Common myeloid progenitor, CD34-positive (primary cell): ENCODE measurements around the gene MAMSTR.
"Not testable (repeated sequence)": the region's sequence is repeated elsewhere in the genome, so short reads cannot be mapped to it uniquely, and the experiment has no call there.

Experiments
- CTCF ChIA-PET: fragments of 350-600 bp; sonication (Branson Sonifier 250); formaldehyde crosslinking; loops from one replicate; lab custom pipeline; 2021; ENCODE audit warnings: antibody characterized with exemption; lab: Charles Lee
- POLR2A ChIA-PET: fragments of 350-600 bp; sonication (Branson Sonifier 250); formaldehyde crosslinking; loops from one replicate; lab custom pipeline; 2021; ENCODE audit warnings: antibody characterized with exemption; lab: Charles Lee
- DNase-seq, 3 donors: peaks; one replicate each; pipeline versions ENCODE4 v3.0.0 to v3.0.0-alpha.2; 2013
- H3K27ac ChIP-seq, 2 experiments: 1 replicate in 1 of 2; 2 replicates in 1 of 2; pipeline ENCODE4 v1.7.0; 2013; ENCODE audit warnings: inconsistent platforms in 2 of 2, low read length in 2 of 2, mild to moderate bottlenecking in 2 of 2, low read depth in 1 of 2, moderate library complexity in 1 of 2; ENCODE audit not compliant: severe bottlenecking in 2 of 2, insufficient read depth in 1 of 2, poor library complexity in 1 of 2
- H3K27me3 ChIP-seq, 5 experiments: replicated peaks in 2 of 5; 1 replicate in 3 of 5; 2 replicates in 2 of 5; pipeline versions ENCODE4 v1.6.1 to v1.7.0; 2013; ENCODE audit warnings: low read length in 4 of 5, mild to moderate bottlenecking in 2 of 5, moderate library complexity in 2 of 5, inconsistent platforms in 1 of 5; ENCODE audit not compliant: insufficient read depth in 5 of 5, control insufficient read depth in 4 of 5
- H3K36me3 ChIP-seq, 4 experiments: 1 replicate in 2 of 4; 2 replicates in 2 of 4; pipeline versions ENCODE4 v1.6.1 to v1.7.0; 2013; ENCODE audit warnings: low read length in 3 of 4, control low read depth in 1 of 4, mild to moderate bottlenecking in 1 of 4; ENCODE audit not compliant: control insufficient read depth in 4 of 4, insufficient read depth in 4 of 4
- H3K4me1 ChIP-seq, 4 experiments: 1 replicate in 3 of 4; 2 replicates in 1 of 4; pipeline versions ENCODE4 v1.6.1 to v1.7.1; 2013; ENCODE audit warnings: low read length in 3 of 4, mild to moderate bottlenecking in 3 of 4, control low read depth in 1 of 4, inconsistent platforms in 1 of 4, moderate library complexity in 1 of 4; ENCODE audit not compliant: control insufficient read depth in 4 of 4, insufficient read depth in 4 of 4; ENCODE audit errors: control extremely low read depth in 1 of 4
- H3K4me3 ChIP-seq, 7 experiments: 1 replicate in 4 of 7; 2 replicates in 3 of 7; pipeline versions ENCODE4 v1.5.1 to v1.7.0; 2013; ENCODE audit warnings: mild to moderate bottlenecking in 7 of 7, low read length in 6 of 7, moderate library complexity in 6 of 7, inconsistent platforms in 2 of 7, low read depth in 2 of 7, control low read depth in 1 of 7; ENCODE audit not compliant: insufficient read depth in 4 of 7, control insufficient read depth in 1 of 7; ENCODE audit errors: extremely low read depth in 1 of 7
- H3K9me3 ChIP-seq, 5 experiments: 1 replicate in 4 of 5; 2 replicates in 1 of 5; pipeline versions ENCODE4 v1.6.1 to v1.7.1; 2013; ENCODE audit warnings: low read length in 4 of 5, mild to moderate bottlenecking in 2 of 5, inconsistent platforms in 1 of 5, low read depth in 1 of 5, moderate library complexity in 1 of 5; ENCODE audit not compliant: control insufficient read depth in 4 of 5, insufficient read depth in 2 of 5; ENCODE audit errors: control extremely low read depth in 1 of 5
- WGBS: methylation state at CpG from one replicate; pipeline ENCODE4 v1.1.5; 2013; ENCODE audit not compliant: insufficient coverage; 5-methylcytosine and 5-hydroxymethylcytosine counted together

Gene MAMSTR

DNA sequence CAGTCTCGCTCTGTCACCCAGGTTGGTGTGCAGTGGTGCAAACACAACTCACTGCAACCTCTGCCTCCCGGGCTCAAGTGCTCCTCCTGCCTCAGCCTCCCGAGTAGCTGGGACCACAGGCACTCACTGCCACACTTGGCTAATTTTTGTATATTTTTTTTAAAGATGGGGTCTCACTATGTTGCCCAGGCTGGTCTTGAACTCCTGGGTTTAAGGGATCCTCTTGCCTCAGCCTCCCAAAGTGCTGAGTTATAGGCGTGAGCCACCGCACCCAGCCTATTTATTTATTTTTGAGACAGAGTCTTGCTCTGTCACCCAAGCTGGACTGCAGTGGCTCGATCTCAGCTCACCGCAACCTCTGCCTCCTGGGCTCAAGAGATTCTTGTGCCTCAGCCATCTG, 32.9 kb downstream of the MAMSTR start:
- H3K27me3 ChIP-seq, DNase-seq, POLR2A ChIA-PET, H3K4me1 ChIP-seq, H3K27ac ChIP-seq, H3K36me3 ChIP-seq, H3K4me3 ChIP-seq, H3K9me3 ChIP-seq: not testable (repeated sequence)
- WGBS, result 95% methylated on average over 4 of the region's 7 CpGs
- CTCF ChIA-PET, result interaction anchor here (1.3 kb wide), 1 partner anchor 12 kb away, joined by 4 read pairs; no protein-coding TSS in a partner anchor

DNA sequence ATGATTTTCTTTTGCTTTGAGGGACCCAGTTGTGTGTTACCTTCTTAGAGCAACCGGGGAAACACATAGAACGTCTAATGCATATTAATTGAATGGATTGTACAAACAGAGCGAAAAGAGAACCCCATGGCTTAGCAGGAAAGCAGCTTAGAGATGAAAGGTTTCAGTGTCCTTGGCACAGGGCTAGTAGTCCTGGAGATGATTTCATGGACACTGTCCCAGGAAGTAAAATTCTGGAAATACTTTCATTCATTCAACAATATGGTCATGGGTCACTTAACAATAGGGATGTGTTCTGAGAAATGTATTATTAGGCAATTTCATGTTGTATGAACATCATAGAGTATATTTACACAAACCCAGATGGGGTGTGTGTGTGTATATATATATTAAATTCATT, 33.4 kb downstream of the MAMSTR start:
- H3K9me3 ChIP-seq, result no peaks in the 10 kb centered on the region
- CTCF ChIA-PET, result interaction anchor here (1.3 kb wide), 1 partner anchor 12 kb away, joined by 4 read pairs; no protein-coding TSS in a partner anchor
- H3K36me3 ChIP-seq, result no peaks in the 10 kb centered on the region
- POLR2A ChIA-PET, result no interaction called here
- H3K27me3 ChIP-seq, result no peaks in the 10 kb centered on the region
- no peak overlapping the region for H3K4me3 ChIP-seq
- H3K27ac ChIP-seq, result no peak overlapping the region
- WGBS, result 100% methylated on average over 3 of the region's 3 CpGs
- no peak for DNase-seq
- peaks cover 0 to 4% (median 2%) of the 10 kb centered on the region in 4 experiments for H3K4me1 ChIP-seq

DNA sequence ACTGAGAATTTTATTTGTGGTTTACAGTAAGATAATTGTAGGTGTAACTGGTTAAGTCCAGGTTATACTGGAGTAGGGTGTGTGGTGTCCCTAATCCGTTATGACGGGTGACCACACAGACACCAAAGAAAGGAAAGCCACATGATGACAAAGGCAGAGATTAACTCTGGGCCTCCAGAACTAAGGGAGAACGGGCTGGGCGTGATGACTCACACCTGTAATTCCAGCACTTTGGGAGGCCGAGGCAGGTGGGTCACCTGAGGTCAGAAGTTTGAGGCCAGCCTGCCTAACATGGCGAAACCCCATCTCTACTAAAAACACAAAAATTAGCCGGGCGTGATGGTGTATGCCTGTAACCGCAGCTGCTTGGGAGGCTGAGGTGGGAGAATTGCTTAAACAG, 33.9 kb downstream of the MAMSTR start:
- ChIA-PET POLR2A (no interaction called here), CTCF (interaction anchor here (1.3 kb wide), 1 partner anchor 11 kb away, joined by 4 read pairs; no protein-coding TSS in a partner anchor)
- 97% methylated on average over 8 of the region's 9 CpGs for WGBS
- Histone ChIP-seq H3K4me1 (peaks cover 0 to 9% (median 2%) of the 10 kb centered on the region in 4 experiments), H3K27me3 (no peaks in the 10 kb centered on the region), H3K36me3 (no peaks in the 10 kb centered on the region), H3K9me3 (no peaks in the 10 kb centered on the region), H3K27ac (no peak overlapping the region), H3K4me3 (no peak overlapping the region)
- no peak for DNase-seq

DNA sequence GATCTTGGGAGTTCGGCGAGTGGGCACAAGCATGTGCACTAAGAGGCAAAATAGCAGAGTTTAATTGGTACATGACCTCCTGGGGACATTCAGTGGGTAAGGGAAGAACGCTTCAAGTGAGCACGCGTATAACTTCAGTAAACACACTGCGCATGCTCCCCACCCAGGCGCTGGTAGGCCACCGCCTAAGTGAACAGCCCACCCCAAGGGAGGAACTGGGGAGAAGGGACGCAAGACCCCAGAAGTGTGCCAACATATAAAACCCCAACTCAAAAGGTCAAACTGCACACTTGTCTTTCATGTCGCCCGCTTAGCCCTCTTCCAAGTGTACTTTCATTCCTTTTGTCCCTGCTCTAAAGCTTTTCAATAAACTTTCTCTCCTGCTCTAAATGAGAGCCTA, 36.2 kb downstream of the MAMSTR start:
- Histone ChIP-seq H3K4me3 (peak overlapping the region in 5 of 7 experiments; percentile 10 to 67 (median 45)), H3K4me1 (peaks cover 0 to 10% (median 2%) of the 10 kb centered on the region in 4 experiments), H3K27me3 (no peaks in the 10 kb centered on the region), H3K27ac (no peak overlapping the region), H3K36me3 (no peaks in the 10 kb centered on the region), H3K9me3 (no peaks in the 10 kb centered on the region)
- WGBS, result 71% methylated on average over 11 of the region's 11 CpGs
- ChIA-PET CTCF (interaction anchor here (0.7 kb wide), 1 partner anchor 8 kb away, joined by 3 read pairs; no protein-coding TSS in a partner anchor), POLR2A (no interaction called here)
- DNase-seq, result peak; percentile 52 to 68 (median 65)

DNA sequence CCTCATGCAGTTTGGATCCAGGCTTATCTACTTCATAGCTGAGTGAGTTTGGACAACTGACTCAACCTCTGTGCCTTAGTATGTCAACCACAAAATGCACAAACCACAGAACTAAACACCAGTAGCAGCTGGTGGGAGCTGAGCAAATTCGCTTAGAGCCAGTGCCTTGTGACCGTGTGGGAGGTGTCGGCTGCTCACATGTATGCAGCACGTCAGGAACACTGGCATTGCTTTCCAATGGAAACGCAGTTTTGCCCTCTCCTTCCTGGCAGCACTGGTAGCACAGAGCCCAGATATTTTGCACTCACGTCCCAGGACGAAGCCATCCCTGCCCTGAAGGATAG, 38.4 kb downstream of the MAMSTR start:
- DNase-seq, result peak in 1 of 3 donors; percentile 33
- Histone ChIP-seq H3K4me3 (no peak overlapping the region), H3K27me3 (no peaks in the 10 kb centered on the region), H3K36me3 (no peaks in the 10 kb centered on the region), H3K4me1 (peaks cover 0 to 10% (median 2%) of the 10 kb centered on the region in 4 experiments), H3K9me3 (no peaks in the 10 kb centered on the region), H3K27ac (no peak overlapping the region)
- POLR2A ChIA-PET, result no interaction called here
- whole genome bisulfite sequencing, result 93% methylated on average over 5 of the region's 7 CpGs
- CTCF ChIA-PET, result no interaction called here

DNA sequence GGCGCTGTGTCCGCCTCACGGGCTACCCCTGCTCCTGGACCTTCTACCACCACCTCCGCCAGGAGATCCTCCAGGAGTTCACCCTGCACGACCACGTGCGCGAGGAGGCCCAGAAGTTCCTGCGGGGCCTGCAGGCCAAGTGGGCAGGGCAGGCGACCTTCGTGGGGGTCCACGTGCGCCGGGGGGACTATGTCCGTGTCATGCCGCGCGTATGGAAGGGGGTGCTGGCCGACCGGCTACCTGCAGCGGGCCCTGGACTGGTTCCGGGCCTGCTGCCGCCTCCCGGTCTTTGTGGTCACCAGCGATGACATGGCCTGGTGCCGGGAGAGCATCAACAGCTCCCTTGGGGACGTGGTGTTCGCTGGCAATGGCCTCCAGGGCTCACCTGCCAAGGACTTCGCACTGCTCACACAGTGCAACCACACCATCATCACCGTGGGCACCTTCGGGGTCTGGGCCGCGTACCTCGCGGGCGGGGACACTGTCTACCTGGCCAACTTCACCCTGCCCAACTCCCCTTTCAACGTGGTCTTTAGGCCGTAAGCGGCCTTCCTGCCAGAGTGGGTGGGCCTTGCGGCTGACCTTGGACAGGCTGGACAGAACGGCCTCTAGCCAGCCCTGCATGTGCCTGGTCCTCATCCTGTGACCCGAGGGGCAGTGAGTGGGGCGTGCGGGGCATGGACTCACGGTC, 38.9 kb downstream of the MAMSTR start:
- H3K27me3 ChIP-seq, result no peaks in the 10 kb centered on the region
- no peaks in the 10 kb centered on the region for H3K9me3 ChIP-seq
- H3K36me3 ChIP-seq, result no peaks in the 10 kb centered on the region
- peaks cover 0 to 10% (median 2%) of the 10 kb centered on the region in 4 experiments for H3K4me1 ChIP-seq
- no peak overlapping the region for H3K27ac ChIP-seq
- ChIA-PET POLR2A (no interaction called here), CTCF (no interaction called here)
- H3K4me3 ChIP-seq, result no peak overlapping the region
- no peak for DNase-seq
- WGBS, result 92% methylated on average over 44 of the region's 45 CpGs

DNA sequence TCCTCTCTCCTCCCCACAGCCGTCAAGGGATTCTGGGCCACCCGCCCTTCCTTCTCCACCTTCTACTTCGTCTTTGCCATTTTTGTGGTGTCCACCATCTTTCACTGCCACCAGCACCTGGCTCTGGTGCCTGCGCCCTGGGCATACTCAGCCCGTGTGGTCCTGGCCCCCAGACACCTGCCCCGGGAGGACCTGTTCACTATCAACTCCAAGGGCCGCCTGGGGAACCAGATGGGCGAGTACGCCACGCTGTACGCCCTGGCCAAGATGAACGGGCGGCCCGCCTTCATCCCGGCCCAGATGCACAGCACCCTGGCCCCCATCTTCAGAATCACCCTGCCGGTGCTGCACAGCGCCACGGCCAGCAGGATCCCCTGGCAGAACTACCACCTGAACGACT, 39.5 kb downstream of the MAMSTR start:
- H3K4me1 ChIP-seq, H3K4me3 ChIP-seq, H3K36me3 ChIP-seq, H3K27ac ChIP-seq, DNase-seq, H3K27me3 ChIP-seq, CTCF ChIA-PET, POLR2A ChIA-PET, H3K9me3 ChIP-seq: not testable (repeated sequence)
- WGBS, result 100% methylated on average over 3 of the region's 19 CpGs
